Uterus (tissue), 4 donors: ENCODE results near the gene NGRN. TPM values are rescaled to one million over a fixed set of nuclear protein-coding genes. Genes with fewer than 3 reads are reported as not detected.
"Not testable (repeated sequence)": the region's sequence is repeated elsewhere in the genome, so short reads cannot be mapped to it uniquely, and the experiment has no call there.

Experiments
- DNase-seq, 2 donors: peaks; one replicate each; pipeline ENCODE4 v3.0.0-alpha.2; 2019 to 2020
- H3K27ac ChIP-seq, 2 donors: fragments of 200-600 bp; sonication (generic); 1 replicate in 1 of 2; 2 replicates in 1 of 2; pipeline ENCODE4 v1.5.1; 2016 to 2018
- H3K27me3 ChIP-seq, 2 donors: fragments of 200-600 bp; sonication (generic); one replicate each; pipeline ENCODE4 v1.5.1; 2018 to 2019; ENCODE audit warnings: control low read depth in 1 of 2
- H3K36me3 ChIP-seq, 2 donors: fragments of 200-600 bp; sonication (generic); one replicate each; pipeline ENCODE4 v1.5.1; 2019; ENCODE audit warnings: control low read depth in 1 of 2
- H3K4me1 ChIP-seq, 2 donors: fragments of 200-600 bp; sonication (generic); one replicate each; pipeline ENCODE4 v1.5.1; 2018 to 2019; ENCODE audit warnings: control low read depth in 1 of 2
- H3K4me3 ChIP-seq, 2 donors: fragments of 200-600 bp; sonication (generic); 1 replicate in 1 of 2; 2 replicates in 1 of 2; pipeline ENCODE4 v1.5.1; 2018 to 2019; ENCODE audit warnings: mild to moderate bottlenecking in 1 of 2
- H3K9me3 ChIP-seq, 2 donors: fragments of 200-600 bp; sonication (generic); one replicate each; pipeline ENCODE4 v1.5.1; 2019; ENCODE audit warnings: control low read depth in 1 of 2
- CTCF ChIP-seq, 4 experiments: fragments of 200-600 bp in 2 of 4; fragments of 450-650 bp in 2 of 4; sonication (generic) in 2 of 4; IDR thresholded peaks; one replicate each; pipeline ENCODE4 v1.5.1; 2016 to 2019; ENCODE audit warnings: antibody characterized with exemption in 4 of 4, mild to moderate bottlenecking in 2 of 4, moderate library complexity in 1 of 4
- POLR2A ChIP-seq, 2 donors: fragments of 450-650 bp; IDR thresholded peaks; one replicate each; pipeline ENCODE4 v1.6.1; 2016; ENCODE audit warnings: antibody characterized with exemption in 2 of 2, mild to moderate bottlenecking in 1 of 2, moderate library complexity in 1 of 2
- intact Hi-C: fragments of 100-400 bp; cut with DNase I; formaldehyde crosslinking; loops from one replicate; pipeline ENCODE4 v1.15.1; 2023; ENCODE audit warnings: low total_unique reads
- total RNA-seq, 4 donors: library from RNA; depleted of rRNA in 3 of 4; stranded (reverse); fragments of >200 nt in 3 of 4; gene quantifications; one replicate each; pipeline versions ENCODE4 v1.1.0 to v1.2.4, GENCODE V29; 2014 to 2023
- donor health status: DM: yes; HTN: yes; CAD: no.

Gene NGRN
- total RNA-seq, 4 donors from 2014 or later: 35.6 to 119 (median 69.4) TPM

DNA sequence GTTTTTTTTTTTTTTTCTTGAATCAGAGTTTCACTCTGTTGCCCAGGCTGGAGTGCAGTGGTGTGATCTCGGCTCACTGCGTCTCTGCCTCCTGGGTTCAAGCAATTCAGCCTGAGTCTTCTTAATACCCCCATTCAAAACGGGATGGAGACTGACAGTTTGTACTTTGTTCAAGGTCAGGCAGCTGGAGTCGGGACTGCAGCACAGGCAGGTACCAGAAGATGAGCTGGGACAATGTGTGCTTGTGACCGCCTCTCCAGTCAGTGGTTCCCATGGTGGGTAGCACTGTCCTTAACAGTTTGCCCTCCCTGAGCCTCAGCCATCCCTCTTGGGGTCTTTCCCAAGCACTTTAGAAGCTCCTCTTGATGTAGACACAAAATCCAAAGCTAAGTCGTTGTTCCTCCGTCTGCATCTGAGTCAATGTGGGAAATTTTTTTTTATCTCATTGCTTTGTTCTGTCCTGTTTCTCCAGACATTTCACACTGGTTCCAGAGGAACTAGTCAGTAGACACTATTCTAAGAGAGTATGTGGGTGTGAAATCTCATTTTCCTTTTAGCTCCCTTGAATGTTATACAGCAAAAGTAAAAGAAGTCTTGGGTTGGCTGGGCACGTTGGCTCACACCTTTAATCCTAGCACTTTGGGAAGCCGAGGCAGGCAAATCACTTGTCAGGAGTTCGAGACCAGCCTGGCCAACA lies 21.4 kb upstream of the NGRN start:
- TF ChIP-seq CTCF (IDR thresholded peaks at IDR 0.05) (no peak), POLR2A (IDR thresholded peaks at IDR 0.05) (no peak)
- no peak for DNase-seq
- Histone ChIP-seq H3K36me3 (no peaks in the 10 kb centered on the region), H3K27me3 (no peaks in the 10 kb centered on the region), H3K9me3 (no peaks in the 10 kb centered on the region), H3K4me1 (no peaks in the 10 kb centered on the region), H3K27ac (no peak overlapping the region), H3K4me3 (no peak overlapping the region)
- intact Hi-C loops: no loop called here

DNA sequence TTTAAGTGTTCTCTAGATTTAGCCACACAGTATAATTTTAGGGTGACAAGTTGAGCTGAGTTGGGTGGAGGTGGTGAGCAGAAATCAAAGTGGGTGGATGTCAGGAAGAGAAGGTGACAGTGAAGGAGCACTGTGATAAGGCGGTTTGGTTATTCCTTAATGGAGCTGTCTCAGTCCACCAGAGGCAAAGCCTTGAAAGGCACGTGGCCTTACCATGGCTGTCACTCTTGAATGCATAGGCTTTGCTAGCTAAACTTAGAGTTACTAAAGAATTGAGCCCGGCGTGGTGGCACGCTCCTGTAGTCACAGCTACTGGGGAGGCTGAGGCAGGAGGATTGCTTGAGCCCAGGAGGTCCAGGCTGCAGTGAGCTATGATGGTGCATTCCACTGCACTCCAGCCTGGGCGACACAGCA lies 16.7 kb upstream of the NGRN start:
- H3K4me3 ChIP-seq: peak overlapping the region; percentile 48 to 62
- peak overlapping the region; percentile 26 to 68 for H3K27ac ChIP-seq

DNA sequence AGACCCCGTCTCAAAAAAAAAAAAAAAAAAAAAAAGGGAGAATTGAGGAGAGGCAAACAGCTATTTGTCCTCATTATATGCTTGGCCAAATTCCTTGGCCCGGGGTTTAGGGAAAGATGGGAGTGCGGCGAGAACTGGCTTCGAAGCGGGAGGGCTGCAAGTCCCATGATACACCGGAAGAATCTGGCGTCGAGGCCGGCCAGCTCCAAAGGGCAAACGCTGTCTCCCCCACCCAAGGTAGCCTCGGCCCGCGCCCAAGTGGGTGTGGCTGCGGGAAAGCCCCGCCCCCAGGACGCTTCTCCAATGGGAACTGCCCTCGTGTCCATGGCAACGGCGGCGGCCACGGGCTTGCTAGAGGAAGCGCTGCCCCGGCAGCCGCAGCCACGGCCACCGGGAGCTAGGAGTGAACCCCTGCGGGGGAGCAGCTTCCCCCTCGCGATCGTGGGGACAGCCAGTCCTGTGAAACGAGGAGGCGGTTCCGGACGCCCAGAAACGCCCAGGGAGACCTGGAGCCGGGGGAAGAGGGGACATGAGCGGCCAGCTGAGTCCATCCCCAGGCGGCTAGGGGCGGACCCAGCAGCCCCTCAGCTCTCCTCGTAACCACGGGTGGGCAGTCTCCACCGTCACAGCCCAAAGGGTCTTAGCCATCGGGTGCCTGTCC lies 16.1 kb upstream of the NGRN start, which contains the start of gene TTLL13:
TTLL13 (plus strand) TSS at position 354 of the 661 bp plus-strand sequence. CDS start 1,075 bp downstream, outside the sequence.
- no peaks in the 10 kb centered on the region for H3K36me3 ChIP-seq
- H3K27ac ChIP-seq: peak within 1 kb of the TSS; percentile 26 to 68
- H3K4me3 ChIP-seq: peak within 1 kb of the TSS; percentile 48 to 62
- no peaks in the 10 kb centered on the region for H3K27me3 ChIP-seq
- H3K9me3 ChIP-seq: no peaks in the 10 kb centered on the region
- intact Hi-C loops: no loop called here
- H3K4me1 ChIP-seq: no peaks in the 10 kb centered on the region
- peak in 1 of 4 experiments; percentile 24 for TF ChIP-seq CTCF (IDR thresholded peaks at IDR 0.05)
- TF ChIP-seq POLR2A (IDR thresholded peaks at IDR 0.05): peak in 1 of 2 donors; percentile 57
- peak; percentile 94 to 96 for DNase-seq

More for the DNA sequence above, 16.7 kb upstream of the NGRN start:
- intact Hi-C loops: no loop called here
- no peaks in the 10 kb centered on the region for H3K9me3 ChIP-seq
- H3K4me1 ChIP-seq: no peaks in the 10 kb centered on the region
- H3K36me3 ChIP-seq: no peaks in the 10 kb centered on the region
- no peaks in the 10 kb centered on the region for H3K27me3 ChIP-seq
- no peak for TF ChIP-seq CTCF (IDR thresholded peaks at IDR 0.05)
- TF ChIP-seq POLR2A (IDR thresholded peaks at IDR 0.05): no peak
- DNase-seq: no peak

DNA sequence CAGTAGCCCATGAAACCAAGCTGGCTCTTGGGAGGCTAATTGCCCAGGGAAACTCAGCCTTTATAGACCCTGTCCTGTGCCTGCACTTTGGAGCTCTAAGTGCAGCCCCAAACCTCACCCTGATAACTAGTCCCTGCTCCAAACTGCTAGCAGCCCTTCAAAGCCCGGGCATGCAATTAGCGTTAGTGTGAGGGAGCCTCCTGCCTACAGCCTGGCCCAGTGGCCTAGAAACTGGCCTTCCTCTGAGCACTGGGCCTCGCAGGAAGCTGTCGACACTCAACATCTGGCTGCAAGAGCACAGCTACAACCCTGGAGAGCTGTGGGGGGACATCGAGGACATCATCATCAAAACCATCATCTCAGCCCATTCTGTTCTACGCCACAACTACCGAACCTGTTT lies 7.7 kb upstream of the NGRN start:
- H3K9me3 ChIP-seq: no peaks in the 10 kb centered on the region
- no peaks in the 10 kb centered on the region for H3K4me1 ChIP-seq
- intact Hi-C loops: no loop called here
- TF ChIP-seq POLR2A (IDR thresholded peaks at IDR 0.05): no peak
- no peak for DNase-seq
- H3K27ac ChIP-seq: no peak overlapping the region
- no peaks in the 10 kb centered on the region for H3K36me3 ChIP-seq
- H3K27me3 ChIP-seq: no peaks in the 10 kb centered on the region
- no peak overlapping the region for H3K4me3 ChIP-seq

- no peak for DNase-seq
- no peaks in the 10 kb centered on the region for H3K36me3 ChIP-seq
- TF ChIP-seq POLR2A (IDR thresholded peaks at IDR 0.05): no peak
- TF ChIP-seq CTCF (IDR thresholded peaks at IDR 0.05): no peak
- no peaks in the 10 kb centered on the region for H3K4me1 ChIP-seq
- no peak overlapping the region for H3K4me3 ChIP-seq
- no peaks in the 10 kb centered on the region for H3K9me3 ChIP-seq
- intact Hi-C loops: no loop called here
- H3K27me3 ChIP-seq: no peaks in the 10 kb centered on the region
- no peak overlapping the region for H3K27ac ChIP-seq
Observed at GRCh38 chr15:90259524-90259923, 5.9 kb upstream of the NGRN start.

GRCh38 chr15:90260731-90261130 lies 4.7 kb upstream of the NGRN start:
- H3K27ac ChIP-seq, intact Hi-C loops: not testable (repeated sequence)

More at GRCh38 chr15:90260731-90261130, 4.7 kb upstream of the NGRN start:
- H3K9me3 ChIP-seq, DNase-seq, H3K4me1 ChIP-seq, H3K4me3 ChIP-seq, H3K36me3 ChIP-seq, H3K27me3 ChIP-seq: not testable (repeated sequence)
